ENCODE measurements around the gene MYH10. TPM values are rescaled to one million over a fixed set of nuclear protein-coding genes. Genes with fewer than 3 reads are reported as not detected.

The MYH10 gene
- total RNA-seq, 1 donor from 2014 or later: 49.7 TPM

- no peaks in the 10 kb centered on the region for H3K27me3 ChIP-seq (ENCODE audit: low read depth)
- intact Hi-C loops (cut with micrococcal nuclease): no loop called here
- no peaks in the 10 kb centered on the region for H3K9me3 ChIP-seq (replicated peaks)
- no peak for TF ChIP-seq CTCF (IDR thresholded peaks at IDR 0.05; ENCODE audit: borderline replicate concordance)
- H3K4me3 ChIP-seq: no peak overlapping the region
- no peak for DNase-seq
- H3K27ac ChIP-seq (replicated peaks): peak overlapping the region; percentile 37
- peaks cover 65% of the 10 kb centered on the region for H3K36me3 ChIP-seq
- peaks cover 9% of the 10 kb centered on the region for H3K4me1 ChIP-seq
Observed at GRCh38 chr17:8503807-8504206, 126.7 kb downstream of the MYH10 start.

GRCh38 chr17:8503368-8503767 lies 127.2 kb downstream of the MYH10 start:
- Histone ChIP-seq H3K27ac (replicated peaks) (peak overlapping the region; percentile 37), H3K9me3 (replicated peaks) (no peaks in the 10 kb centered on the region), H3K4me1 (peaks cover 9% of the 10 kb centered on the region), H3K4me3 (no peak overlapping the region), H3K27me3 (ENCODE audit: low read depth) (no peaks in the 10 kb centered on the region), H3K36me3 (peaks cover 65% of the 10 kb centered on the region)
- peak; percentile 37 for DNase-seq
- no peak for TF ChIP-seq CTCF (IDR thresholded peaks at IDR 0.05; ENCODE audit: borderline replicate concordance)
- intact Hi-C loops (cut with micrococcal nuclease): no loop called here

- peaks cover 65% of the 10 kb centered on the region for H3K36me3 ChIP-seq
Observed at GRCh38 chr17:8502126-8502525, 128.4 kb downstream of the MYH10 start.

GRCh38 chr17:8500609-8501008 lies 129.9 kb downstream of the MYH10 start:
- Histone ChIP-seq H3K27me3 (ENCODE audit: low read depth) (no peaks in the 10 kb centered on the region), H3K36me3 (peaks cover 62% of the 10 kb centered on the region), H3K27ac (replicated peaks) (no peak overlapping the region), H3K4me3 (no peak overlapping the region), H3K9me3 (replicated peaks) (no peaks in the 10 kb centered on the region), H3K4me1 (peaks cover 9% of the 10 kb centered on the region)
- no peak for TF ChIP-seq CTCF (IDR thresholded peaks at IDR 0.05; ENCODE audit: borderline replicate concordance)
- DNase-seq: no peak
- intact Hi-C loops (cut with micrococcal nuclease): no loop called here

More at GRCh38 chr17:8502126-8502525, 128.4 kb downstream of the MYH10 start:
- H3K4me1 ChIP-seq: peaks cover 9% of the 10 kb centered on the region
- no peak for TF ChIP-seq CTCF (IDR thresholded peaks at IDR 0.05; ENCODE audit: borderline replicate concordance)
- no peak overlapping the region for H3K27ac ChIP-seq (replicated peaks)
- H3K27me3 ChIP-seq (ENCODE audit: low read depth): no peaks in the 10 kb centered on the region
- DNase-seq: no peak
- H3K4me3 ChIP-seq: no peak overlapping the region
- intact Hi-C loops (cut with micrococcal nuclease): no loop called here
- H3K9me3 ChIP-seq (replicated peaks): no peaks in the 10 kb centered on the region

- intact Hi-C loops (cut with micrococcal nuclease): no loop called here
- Histone ChIP-seq H3K27ac (replicated peaks) (no peak overlapping the region), H3K27me3 (ENCODE audit: low read depth) (no peaks in the 10 kb centered on the region), H3K9me3 (replicated peaks) (no peaks in the 10 kb centered on the region), H3K4me1 (peaks cover 9% of the 10 kb centered on the region), H3K4me3 (no peak overlapping the region), H3K36me3 (peaks cover 62% of the 10 kb centered on the region)
- TF ChIP-seq CTCF (IDR thresholded peaks at IDR 0.05; ENCODE audit: borderline replicate concordance): no peak
- DNase-seq: no peak
Observed at GRCh38 chr17:8499614-8500013, 130.9 kb downstream of the MYH10 start.

- no peaks in the 10 kb centered on the region for H3K9me3 ChIP-seq (replicated peaks)
- H3K27ac ChIP-seq (replicated peaks): no peak overlapping the region
- H3K4me3 ChIP-seq: no peak overlapping the region
- DNase-seq: no peak
- no peaks in the 10 kb centered on the region for H3K27me3 ChIP-seq (ENCODE audit: low read depth)
- H3K36me3 ChIP-seq: peaks cover 64% of the 10 kb centered on the region
- no peak for TF ChIP-seq CTCF (IDR thresholded peaks at IDR 0.05; ENCODE audit: borderline replicate concordance)
- peaks cover 9% of the 10 kb centered on the region for H3K4me1 ChIP-seq
- intact Hi-C loops (cut with micrococcal nuclease): no loop called here
Observed at GRCh38 chr17:8499171-8499570, 131.4 kb downstream of the MYH10 start.
